Upper lobe of left lung (tissue), 4 donors: ENCODE measurements around the gene TARS3.
"Not testable (repeated sequence)": the region's sequence is repeated elsewhere in the genome, so short reads cannot be mapped to it uniquely, and the experiment has no call there.

ENCODE experiments used
- CTCF ChIP-seq, 6 experiments: fragments of 450-650 bp in 4 of 6; fragments of 200-600 bp in 2 of 6; sonication (generic) in 2 of 6; IDR thresholded peaks; one replicate each; pipeline ENCODE4 v1.5.1; 2016 to 2019; ENCODE audit warnings: antibody characterized with exemption in 6 of 6
- EP300 ChIP-seq, 4 donors: sonication (generic); formaldehyde crosslinking; IDR thresholded peaks; one replicate each; pipeline ENCODE4 v1.5.1; 2017; ENCODE audit warnings: antibody characterized with exemption in 4 of 4, control low read depth in 2 of 4
- POLR2A ChIP-seq, 4 donors: fragments of 450-650 bp; IDR thresholded peaks; one replicate each; pipeline ENCODE4 v1.5.1; 2016 to 2017; ENCODE audit warnings: antibody characterized with exemption in 4 of 4, mild to moderate bottlenecking in 2 of 4
- POLR2AphosphoS5 ChIP-seq, 2 donors: sonication (generic); formaldehyde crosslinking; IDR thresholded peaks; one replicate each; pipeline ENCODE4 v1.5.1; 2017; ENCODE audit warnings: antibody characterized with exemption in 2 of 2

GRCh38 chr15:101734837-101735236 is 10.6 kb upstream of the TARS3 start:
- TF ChIP-seq CTCF, POLR2A, EP300, POLR2AphosphoS5 (IDR thresholded peaks at IDR 0.05): not testable (repeated sequence)
